Metanephros (tissue), 1 donor: ENCODE measurements around the gene ARL3. TPM values are rescaled to one million over a fixed set of nuclear protein-coding genes. Genes with fewer than 3 reads are reported as not detected.

ENCODE experiments used
- total RNA-seq: library from RNA; depleted of rRNA; stranded (reverse); fragments of >200 nt; gene quantifications from one replicate; pipeline ENCODE4 v1.2.3, GENCODE V29; 2014

Gene ARL3, protein sequence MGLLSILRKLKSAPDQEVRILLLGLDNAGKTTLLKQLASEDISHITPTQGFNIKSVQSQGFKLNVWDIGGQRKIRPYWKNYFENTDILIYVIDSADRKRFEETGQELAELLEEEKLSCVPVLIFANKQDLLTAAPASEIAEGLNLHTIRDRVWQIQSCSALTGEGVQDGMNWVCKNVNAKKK
- total RNA-seq, result 9.5 TPM

DNA sequence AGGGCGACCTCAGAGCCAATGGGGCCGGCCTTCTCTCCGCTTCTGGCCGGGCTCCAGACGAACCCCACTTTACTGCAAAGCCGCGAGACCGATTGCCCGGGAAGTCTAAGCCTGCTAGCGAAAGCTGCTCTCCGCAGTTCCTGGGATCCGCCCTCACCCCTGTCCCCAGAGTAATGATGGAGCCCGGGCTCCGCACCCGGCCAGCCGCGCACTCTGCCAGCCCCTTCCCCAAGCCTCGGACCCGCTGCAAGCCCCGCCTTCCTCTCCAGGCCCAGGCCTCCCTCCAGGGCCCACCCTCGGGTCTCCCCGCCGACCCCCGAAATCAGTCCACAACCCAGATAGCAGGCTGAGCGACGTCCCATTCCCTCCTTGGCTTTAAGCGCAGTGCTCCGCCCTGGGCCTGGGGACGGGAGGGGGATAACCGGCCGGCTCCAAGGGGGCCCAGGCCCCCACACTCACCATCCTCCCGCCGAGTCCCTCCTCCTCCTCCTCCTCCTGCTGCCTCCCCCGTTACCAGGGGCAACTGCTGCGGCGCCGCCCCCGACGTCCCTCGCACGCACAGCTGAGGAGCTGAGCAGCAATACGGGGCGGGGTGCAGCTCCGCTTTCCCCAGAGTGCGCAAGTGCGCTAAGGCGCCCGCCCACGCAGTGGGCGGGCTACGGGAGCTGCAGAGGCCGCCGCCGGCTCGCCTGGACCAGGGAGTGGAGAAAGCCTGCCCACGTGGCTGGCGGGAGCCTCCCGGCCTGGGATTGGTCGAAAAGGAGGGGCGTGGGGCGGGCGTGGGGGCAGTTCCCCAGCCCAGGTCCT lies at the start of gene ARL3:
TSS of gene ARL3 (minus strand) at position 584 of the 807 bp plus-strand sequence. CDS start at position 462, 122 bp downstream.

DNA sequence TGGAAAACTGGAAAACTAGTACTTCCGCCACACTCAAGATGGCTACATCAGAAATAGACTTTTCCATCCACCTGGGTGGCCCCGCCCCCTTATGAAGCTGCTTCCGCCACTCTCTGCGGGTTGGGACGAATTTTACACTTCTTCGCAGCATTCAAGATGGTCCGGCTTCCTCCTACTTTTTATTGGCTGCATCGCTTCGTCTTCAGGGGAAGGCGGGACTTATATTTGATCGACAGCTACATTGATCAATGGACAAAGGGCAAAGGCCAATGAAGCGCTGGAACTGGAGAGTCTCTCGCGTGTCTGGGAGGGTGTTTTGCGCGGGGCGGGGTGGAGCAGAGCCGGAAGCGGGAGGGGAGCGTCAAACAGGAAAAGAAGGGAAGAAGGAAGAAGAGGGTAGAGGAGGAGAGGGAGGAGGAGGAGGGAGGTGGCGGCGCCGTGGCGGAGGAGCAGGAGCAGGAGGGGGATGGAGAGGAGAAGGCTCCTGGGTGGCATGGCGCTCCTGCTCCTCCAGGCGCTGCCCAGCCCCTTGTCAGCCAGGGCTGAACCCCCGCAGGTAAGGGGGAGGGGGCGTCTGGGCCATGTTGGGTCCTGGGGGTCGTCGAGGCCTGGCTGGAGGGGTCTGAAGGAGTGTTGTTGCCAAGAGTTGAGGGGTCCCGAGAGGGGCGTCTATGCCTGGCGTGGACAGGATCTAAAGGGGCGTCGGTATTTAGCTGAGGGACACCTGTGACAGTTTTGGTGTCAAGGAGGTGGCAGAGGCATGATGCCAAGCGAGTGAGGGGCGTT lies 29.6 kb upstream of the ARL3 start, which contains the start of gene WBP1L:
TSS of gene WBP1L (plus strand) at position 361 of the 786 bp plus-strand sequence. CDS start at position 467, 106 bp downstream.

DNA sequence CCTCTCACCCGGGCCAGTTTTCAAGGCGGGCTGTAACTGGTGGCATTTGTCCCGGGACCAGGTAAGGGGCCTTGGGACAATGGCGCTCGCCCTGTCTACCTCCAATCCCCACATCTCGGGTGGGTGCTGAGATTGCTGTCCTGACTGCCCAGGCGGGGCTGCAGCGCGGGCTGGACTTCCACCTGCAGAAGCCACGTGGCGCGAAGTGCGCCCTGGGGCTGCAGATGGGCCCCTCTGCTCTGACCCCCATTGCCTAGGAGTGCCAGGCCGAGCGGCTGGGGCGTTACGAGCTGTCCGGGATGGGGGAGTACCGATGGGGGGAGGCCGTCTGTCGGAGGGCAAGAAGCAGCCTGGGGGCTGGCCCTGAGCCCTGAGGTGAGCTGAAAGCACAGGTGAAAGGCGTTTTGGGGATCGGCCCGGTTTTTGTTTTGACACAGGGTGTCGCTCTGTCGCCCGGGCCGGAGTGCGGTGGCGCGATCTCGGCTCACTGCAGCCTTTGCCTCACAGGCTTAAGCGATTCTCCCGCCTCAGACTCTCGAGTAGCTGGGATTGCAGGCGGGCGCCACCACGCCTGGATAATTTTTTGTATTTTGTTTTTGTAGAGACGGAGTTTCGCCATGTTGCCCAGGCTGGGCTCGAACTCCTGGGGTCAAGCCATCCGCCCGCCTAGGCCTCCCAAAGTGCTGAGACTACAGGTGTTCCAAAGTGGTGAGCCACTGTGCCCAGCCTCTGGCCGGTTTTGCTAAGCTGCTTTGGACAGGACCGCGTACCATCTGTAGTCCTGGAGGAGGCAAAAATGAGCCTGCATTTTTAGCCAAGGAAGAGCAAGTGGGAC lies 641 bp upstream of the ARL3 start, which contains the start of gene SFXN2:
TSS of gene SFXN2 (plus strand) at position 16 of the 835 bp plus-strand sequence. CDS start 12,001 bp downstream, outside the sequence.

DNA sequence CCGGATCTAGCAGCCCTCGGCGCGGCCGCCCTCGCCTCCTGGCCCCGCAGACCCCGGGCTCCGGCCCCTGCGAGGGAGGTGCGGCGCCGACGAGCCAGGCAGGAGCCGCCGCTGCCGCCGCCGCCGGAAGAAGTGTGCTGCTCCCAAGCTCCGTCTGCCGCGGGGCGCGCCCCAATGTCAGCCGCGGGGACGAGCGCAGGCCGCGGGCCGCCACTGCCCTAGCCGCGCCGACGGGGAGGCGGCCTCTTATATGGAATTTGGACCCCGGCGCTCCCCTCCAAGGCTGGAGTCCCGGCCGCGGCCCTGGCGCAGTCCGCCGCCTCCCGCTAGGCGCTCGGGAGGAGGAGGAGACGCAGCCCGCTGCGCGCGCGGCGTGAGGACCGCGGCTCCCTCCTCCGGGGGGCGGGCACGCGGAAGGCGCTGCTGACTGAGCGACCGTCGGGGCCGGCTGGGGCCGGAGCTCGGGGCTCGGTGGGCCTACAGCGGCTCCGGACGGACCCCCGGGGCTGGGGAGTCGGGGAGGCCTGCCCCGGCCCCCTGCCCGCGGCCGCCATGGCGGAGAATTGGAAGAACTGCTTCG lies 70.0 kb downstream of the ARL3 start, which contains the start of gene TRIM8:
TSS of gene TRIM8 (plus strand) at position 414 of the 580 bp plus-strand sequence. CDS start at position 553, 139 bp downstream.

Other genes starting within 250 kb of the ARL3 start
- gene ACTR1A, start 211.7 kb downstream of the ARL3 start, total RNA-seq, result 87.7 TPM
- gene SUFU, start 210.4 kb downstream of the ARL3 start, total RNA-seq, result 15.8 TPM
- gene TRIM8, start 69.9 kb downstream of the ARL3 start, total RNA-seq, result 98.5 TPM
- 44.4 TPM for gene SFXN2, start 239 bp upstream of the ARL3 start, total RNA-seq
- gene WBP1L, start 29.6 kb upstream of the ARL3 start, total RNA-seq, result 56.6 TPM
- gene CYP17A1, start 123.0 kb upstream of the ARL3 start, total RNA-seq, result 2.7 TPM
- gene BORCS7, start 139.9 kb upstream of the ARL3 start, total RNA-seq, result 32.9 TPM
- 8.0 TPM for gene AS3MT, start 155.1 kb upstream of the ARL3 start, total RNA-seq
- gene CNNM2, start 203.9 kb upstream of the ARL3 start, total RNA-seq, result 21.8 TPM